ENCODE measurements around the gene GLIPR2. TPM values are rescaled to one million over a fixed set of nuclear protein-coding genes. Genes with fewer than 3 reads are reported as not detected.

Gene GLIPR2
- total RNA-seq, 2 experiments from 2014 or later, result 67.8 to 73.0 TPM

DNA sequence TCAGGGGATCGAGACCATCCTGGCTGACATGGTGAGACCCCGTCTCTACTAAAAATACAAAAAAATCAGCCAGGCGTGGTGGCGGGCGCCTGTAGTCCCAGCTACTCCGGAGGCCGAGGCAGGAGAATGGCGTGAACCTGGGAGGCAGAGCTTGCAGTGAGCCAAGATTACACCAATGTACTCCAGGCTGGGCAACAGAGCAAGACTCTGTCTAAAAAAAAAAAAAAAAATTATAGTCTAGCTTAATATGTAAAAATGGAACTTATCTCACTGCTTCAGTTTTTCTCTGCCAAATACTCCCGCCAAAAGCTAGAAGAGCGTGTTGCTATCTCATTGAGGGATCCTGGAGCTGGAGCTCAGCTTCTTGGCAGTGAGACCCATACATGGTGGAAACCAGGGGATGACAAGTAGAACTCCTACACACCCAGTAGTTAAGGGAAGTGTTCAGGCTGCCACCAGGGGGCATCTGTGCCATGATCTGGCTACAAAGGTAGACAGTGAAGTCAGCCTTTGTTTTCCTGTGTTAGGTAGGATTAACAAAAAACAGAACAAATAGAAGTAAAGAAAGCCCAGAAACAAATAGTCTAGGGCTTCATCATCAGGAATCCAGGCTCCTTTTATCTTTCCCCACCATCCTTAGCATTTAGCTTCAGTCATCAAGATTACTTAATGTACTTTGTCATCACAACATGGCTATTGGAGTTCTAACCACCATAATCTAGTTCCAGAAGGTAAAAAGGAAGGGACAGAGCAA is 33.6 kb upstream of the GLIPR2 start:
- ChIA-PET POLR2A (interaction anchor here (0.6 to 1.2 kb wide), 5 partner anchors 10 to 88 kb away, joined by 3 to 8 read pairs (median 3); partner anchors contain the start of gene CLTA), CTCF (interaction anchor here (0.7 to 9.1 kb wide), 46 partner anchors 10 to 600 kb away, joined by 3 to 304 read pairs (median 6); partner anchors contain the start of genes CCIN, CLTA and GLIPR2)
- Mint-ChIP-seq H3K4me3 (no peak overlapping the region), H3K9me3 (ENCODE audit: insufficient read depth) (no peaks in the 10 kb centered on the region), H3K36me3 (ENCODE audit: low read depth) (no peaks in the 10 kb centered on the region), H3K27me3 (ENCODE audit: low read depth) (no peaks in the 10 kb centered on the region), H3K27ac (no peak overlapping the region), H3K4me1 (ENCODE audit: low read depth) (peaks cover 10% of the 10 kb centered on the region)
- peak; percentile 91 for DNase-seq
- ATAC-seq, result peak; percentile 100

DNA sequence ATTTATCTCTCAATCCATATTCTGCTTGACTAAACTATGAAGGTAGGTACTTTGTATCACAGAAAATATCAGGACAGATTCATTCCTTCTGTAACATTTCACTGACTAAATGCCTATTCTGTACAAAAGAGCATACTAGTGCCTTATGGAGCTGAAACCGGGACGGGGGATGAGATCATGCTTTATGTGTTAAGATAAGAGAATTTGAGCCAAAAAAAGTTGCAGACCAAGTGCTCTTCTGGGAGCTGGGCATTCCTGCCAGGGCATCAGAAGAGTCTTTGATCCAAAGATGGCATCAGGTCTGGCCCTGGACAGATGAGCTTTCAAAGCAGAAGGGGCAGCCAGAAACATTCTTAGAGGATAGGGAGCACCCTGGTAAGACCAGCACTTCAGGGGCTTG is 27.5 kb upstream of the GLIPR2 start:
- DNase-seq, result no peak
- no peaks in the 10 kb centered on the region for H3K4me1 Mint-ChIP-seq (ENCODE audit: low read depth)
- no peak for ATAC-seq
- H3K9me3 Mint-ChIP-seq (ENCODE audit: insufficient read depth), result no peaks in the 10 kb centered on the region
- ChIA-PET POLR2A (no interaction called here), CTCF (interaction anchor here (1.3 to 3.1 kb wide), 5 partner anchors 8 to 58 kb away, joined by 3 to 29 read pairs (median 4); no protein-coding TSS in a partner anchor)
- H3K27me3 Mint-ChIP-seq (ENCODE audit: low read depth), result no peaks in the 10 kb centered on the region
- no peak overlapping the region for H3K27ac Mint-ChIP-seq
- no peak overlapping the region for H3K4me3 Mint-ChIP-seq
- H3K36me3 Mint-ChIP-seq (ENCODE audit: low read depth), result no peaks in the 10 kb centered on the region

DNA sequence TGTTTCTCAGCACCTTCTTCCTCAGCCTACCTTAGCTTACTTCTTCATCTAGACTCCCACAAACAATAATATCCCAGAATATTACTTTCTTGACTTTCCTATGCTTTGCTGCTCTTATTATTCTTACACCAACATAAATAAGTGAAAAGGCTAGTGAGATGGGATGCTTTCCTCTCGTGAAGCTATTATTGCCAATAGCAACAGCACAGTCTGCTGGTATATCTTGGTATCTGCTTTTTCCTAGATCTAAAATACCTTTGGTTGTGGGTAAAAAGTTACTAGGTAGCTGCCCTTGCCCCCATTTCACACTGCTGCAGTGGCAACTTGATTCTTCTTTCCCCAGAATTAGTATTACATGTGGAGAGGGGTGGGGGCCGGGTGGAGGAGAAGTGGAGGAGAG is 26.1 kb upstream of the GLIPR2 start:
- ChIA-PET POLR2A (no interaction called here), CTCF (interaction anchor here (0.9 to 1.2 kb wide), 3 partner anchors 41 to 57 kb away, joined by 3 read pairs; no protein-coding TSS in a partner anchor)
- no peak overlapping the region for H3K27ac Mint-ChIP-seq
- no peak for ATAC-seq
- no peak overlapping the region for H3K4me3 Mint-ChIP-seq
- H3K36me3 Mint-ChIP-seq (ENCODE audit: low read depth), result no peaks in the 10 kb centered on the region
- H3K9me3 Mint-ChIP-seq (ENCODE audit: insufficient read depth), result no peaks in the 10 kb centered on the region
- DNase-seq, result no peak
- no peaks in the 10 kb centered on the region for H3K27me3 Mint-ChIP-seq (ENCODE audit: low read depth)
- no peaks in the 10 kb centered on the region for H3K4me1 Mint-ChIP-seq (ENCODE audit: low read depth)

- no peak for DNase-seq
- ChIA-PET CTCF (interaction anchor here (0.6 to 6.2 kb wide), 4 partner anchors 8 to 114 kb away, joined by 4 to 42 read pairs (median 17); no protein-coding TSS in a partner anchor), POLR2A (no interaction called here)
- H3K27ac Mint-ChIP-seq, result no peak overlapping the region
- ATAC-seq, result no peak
- H3K4me3 Mint-ChIP-seq, result no peak overlapping the region
- no peaks in the 10 kb centered on the region for H3K36me3 Mint-ChIP-seq (ENCODE audit: low read depth)
- no peaks in the 10 kb centered on the region for H3K27me3 Mint-ChIP-seq (ENCODE audit: low read depth)
- no peaks in the 10 kb centered on the region for H3K4me1 Mint-ChIP-seq (ENCODE audit: low read depth)
- no peaks in the 10 kb centered on the region for H3K9me3 Mint-ChIP-seq (ENCODE audit: insufficient read depth)
Observed at GRCh38 chr9:36112516-36112915, 24.0 kb upstream of the GLIPR2 start.

- H3K4me1 Mint-ChIP-seq (ENCODE audit: low read depth), result no peaks in the 10 kb centered on the region
- DNase-seq, result no peak
- H3K27me3 Mint-ChIP-seq (ENCODE audit: low read depth), result no peaks in the 10 kb centered on the region
- no peak for ATAC-seq
- H3K27ac Mint-ChIP-seq, result no peak overlapping the region
- no peaks in the 10 kb centered on the region for H3K9me3 Mint-ChIP-seq (ENCODE audit: insufficient read depth)
- no peak overlapping the region for H3K4me3 Mint-ChIP-seq
- ChIA-PET CTCF (interaction anchor here (2.0 to 6.2 kb wide), 4 partner anchors 9 to 52 kb away, joined by 7 to 42 read pairs (median 17); no protein-coding TSS in a partner anchor), POLR2A (no interaction called here)
- no peaks in the 10 kb centered on the region for H3K36me3 Mint-ChIP-seq (ENCODE audit: low read depth)
Observed at GRCh38 chr9:36113999-36114398, 22.5 kb upstream of the GLIPR2 start.

DNA sequence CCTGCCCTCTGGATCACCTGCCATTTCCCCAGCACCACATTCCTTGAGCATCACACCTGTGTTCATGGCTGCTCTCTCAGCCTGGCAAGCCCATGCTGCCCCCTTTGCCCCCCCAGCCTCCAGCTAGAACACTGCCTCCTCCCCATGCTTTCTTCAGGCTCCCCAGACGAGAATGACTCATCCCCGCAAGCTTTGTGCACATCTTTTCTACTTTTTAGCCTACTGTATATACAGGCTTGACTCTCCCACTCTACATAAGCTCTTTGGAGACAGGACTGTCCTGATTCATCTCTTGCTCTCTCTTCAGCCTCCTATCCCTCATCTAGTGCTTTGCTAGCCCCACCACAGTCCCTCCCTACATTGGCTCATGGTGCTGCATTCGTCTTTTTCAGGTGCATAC is 19.9 kb upstream of the GLIPR2 start:
- Mint-ChIP-seq H3K27me3 (ENCODE audit: low read depth) (no peaks in the 10 kb centered on the region), H3K9me3 (ENCODE audit: insufficient read depth) (no peaks in the 10 kb centered on the region), H3K36me3 (ENCODE audit: low read depth) (peaks cover 2% of the 10 kb centered on the region), H3K4me1 (ENCODE audit: low read depth) (no peaks in the 10 kb centered on the region), H3K27ac (no peak overlapping the region), H3K4me3 (no peak overlapping the region)
- POLR2A ChIA-PET, result no interaction called here
- CTCF ChIA-PET, result interaction anchor here (1.4 to 6.2 kb wide), 4 partner anchors 8 to 50 kb away, joined by 3 to 42 read pairs (median 14); no protein-coding TSS in a partner anchor
- DNase-seq (no peak), ATAC-seq (no peak)

GRCh38 chr9:36118201-36118600 is 18.3 kb upstream of the GLIPR2 start:
- CTCF ChIA-PET, result interaction anchor here (0.5 to 6.2 kb wide), 5 partner anchors 13 to 54 kb away, joined by 3 to 42 read pairs (median 7); no protein-coding TSS in a partner anchor
- POLR2A ChIA-PET, result no interaction called here
- DNase-seq (no peak), ATAC-seq (no peak)
- Mint-ChIP-seq H3K36me3 (ENCODE audit: low read depth) (peaks cover 3% of the 10 kb centered on the region), H3K4me3 (no peak overlapping the region), H3K27ac (no peak overlapping the region), H3K4me1 (ENCODE audit: low read depth) (no peaks in the 10 kb centered on the region), H3K9me3 (ENCODE audit: insufficient read depth) (no peaks in the 10 kb centered on the region), H3K27me3 (ENCODE audit: low read depth) (no peaks in the 10 kb centered on the region)

- ChIA-PET CTCF (interaction anchor here (0.5 to 4.1 kb wide), 4 partner anchors 14 to 53 kb away, joined by 3 to 19 read pairs (median 6); no protein-coding TSS in a partner anchor), POLR2A (no interaction called here)
- H3K27me3 Mint-ChIP-seq (ENCODE audit: low read depth), result no peaks in the 10 kb centered on the region
- peaks cover 3% of the 10 kb centered on the region for H3K36me3 Mint-ChIP-seq (ENCODE audit: low read depth)
- DNase-seq, result no peak
- H3K4me1 Mint-ChIP-seq (ENCODE audit: low read depth), result no peaks in the 10 kb centered on the region
- no peak for ATAC-seq
- H3K27ac Mint-ChIP-seq, result no peak overlapping the region
- H3K9me3 Mint-ChIP-seq (ENCODE audit: insufficient read depth), result no peaks in the 10 kb centered on the region
- no peak overlapping the region for H3K4me3 Mint-ChIP-seq
Observed at GRCh38 chr9:36118706-36119105, 17.8 kb upstream of the GLIPR2 start.

DNA sequence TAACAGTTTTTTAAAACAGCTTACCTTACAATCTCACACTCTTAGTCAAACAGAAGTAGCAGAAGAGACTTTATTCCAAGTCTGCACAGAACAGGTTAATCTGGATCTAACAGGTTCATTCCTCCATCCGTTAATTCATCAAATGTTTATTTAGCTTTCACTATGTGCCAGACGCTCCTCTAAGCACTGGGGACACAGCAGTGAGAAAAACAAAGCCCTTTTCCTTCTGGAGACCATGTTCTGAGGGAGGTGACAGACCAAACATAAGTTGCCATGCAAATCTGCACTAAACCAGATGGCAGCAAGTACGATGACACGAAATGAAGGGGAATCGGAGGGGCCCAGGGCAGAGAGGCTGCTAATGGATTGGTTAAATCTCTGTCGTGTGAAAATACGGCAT is 17.1 kb upstream of the GLIPR2 start:
- ChIA-PET POLR2A (no interaction called here), CTCF (interaction anchor here (1.1 to 4.1 kb wide), 4 partner anchors 12 to 47 kb away, joined by 4 to 19 read pairs (median 6); no protein-coding TSS in a partner anchor)
- Mint-ChIP-seq H3K27me3 (ENCODE audit: low read depth) (no peaks in the 10 kb centered on the region), H3K27ac (no peak overlapping the region), H3K9me3 (ENCODE audit: insufficient read depth) (no peaks in the 10 kb centered on the region), H3K4me3 (no peak overlapping the region), H3K36me3 (ENCODE audit: low read depth) (peaks cover 3% of the 10 kb centered on the region), H3K4me1 (ENCODE audit: low read depth) (no peaks in the 10 kb centered on the region)
- no peak for DNase-seq
- no peak for ATAC-seq

GRCh38 chr9:36120705-36121104 is 15.8 kb upstream of the GLIPR2 start:
- ATAC-seq (no peak), DNase-seq (no peak)
- POLR2A ChIA-PET, result no interaction called here
- H3K27me3 Mint-ChIP-seq (ENCODE audit: low read depth), result no peaks in the 10 kb centered on the region
- H3K4me3 Mint-ChIP-seq, result no peak overlapping the region
- H3K9me3 Mint-ChIP-seq (ENCODE audit: insufficient read depth), result no peaks in the 10 kb centered on the region
- no peak overlapping the region for H3K27ac Mint-ChIP-seq
- CTCF ChIA-PET, result no interaction called here
- peaks cover 7% of the 10 kb centered on the region for H3K4me1 Mint-ChIP-seq (ENCODE audit: low read depth)
- H3K36me3 Mint-ChIP-seq (ENCODE audit: low read depth), result peaks cover 3% of the 10 kb centered on the region

DNA sequence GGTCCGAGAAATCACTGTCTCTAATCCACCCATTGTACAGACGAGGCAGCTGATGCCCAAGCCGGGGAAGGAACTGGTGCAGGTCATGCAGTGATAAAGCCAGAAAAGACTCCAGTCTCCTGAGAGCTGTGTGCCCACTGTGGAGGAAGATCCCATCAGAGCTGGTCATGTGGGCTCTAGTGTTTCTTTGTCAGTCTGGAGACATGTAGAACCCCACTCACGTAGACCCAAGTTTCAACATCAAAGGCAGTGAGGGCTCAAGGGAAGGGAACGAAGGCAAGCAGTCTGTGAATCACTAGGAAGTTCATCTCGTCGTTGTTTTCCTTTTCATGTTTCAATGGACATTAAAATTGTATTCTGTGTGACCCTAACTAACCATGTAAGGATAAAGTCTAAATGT is 14.6 kb upstream of the GLIPR2 start:
- CTCF ChIA-PET, result no interaction called here

DNA sequence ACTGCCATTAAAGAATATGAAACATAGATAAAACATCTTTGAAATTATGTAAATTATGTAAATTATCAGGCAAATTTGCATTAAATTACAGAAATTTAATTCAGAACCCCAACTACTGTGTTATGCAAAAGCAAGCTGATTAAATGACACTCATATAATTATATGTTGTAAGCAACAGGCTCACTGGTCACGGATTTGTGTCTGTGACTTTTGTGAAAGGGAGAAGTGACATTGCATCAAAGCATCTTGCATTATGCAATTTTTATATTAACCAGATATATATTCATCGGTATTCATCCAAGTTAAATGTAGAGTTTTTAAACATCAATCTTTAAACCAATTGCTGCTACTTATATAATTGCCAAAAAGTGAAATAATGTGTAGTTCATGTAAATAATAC is 13.0 kb upstream of the GLIPR2 start:
- POLR2A ChIA-PET, result no interaction called here
- CTCF ChIA-PET, result interaction anchor here (1.5 to 3.6 kb wide), 3 partner anchors 9 to 43 kb away, joined by 7 to 28 read pairs (median 17); no protein-coding TSS in a partner anchor
- peaks cover 32% of the 10 kb centered on the region for H3K4me1 Mint-ChIP-seq (ENCODE audit: low read depth)
- no peak for DNase-seq
- H3K4me3 Mint-ChIP-seq, result no peak overlapping the region
- no peak for ATAC-seq
- no peak overlapping the region for H3K27ac Mint-ChIP-seq
- no peaks in the 10 kb centered on the region for H3K9me3 Mint-ChIP-seq (ENCODE audit: insufficient read depth)
- peaks cover 3% of the 10 kb centered on the region for H3K36me3 Mint-ChIP-seq (ENCODE audit: low read depth)
- H3K27me3 Mint-ChIP-seq (ENCODE audit: low read depth), result no peaks in the 10 kb centered on the region

More for the DNA sequence above, 14.6 kb upstream of the GLIPR2 start:
- DNase-seq (no peak), ATAC-seq (no peak)
- Mint-ChIP-seq H3K27ac (no peak overlapping the region), H3K4me3 (no peak overlapping the region), H3K27me3 (ENCODE audit: low read depth) (no peaks in the 10 kb centered on the region), H3K9me3 (ENCODE audit: insufficient read depth) (no peaks in the 10 kb centered on the region), H3K36me3 (ENCODE audit: low read depth) (peaks cover 3% of the 10 kb centered on the region), H3K4me1 (ENCODE audit: low read depth) (peaks cover 17% of the 10 kb centered on the region)
- POLR2A ChIA-PET, result no interaction called here

Data from activated CD8-positive, alpha-beta T cell treated with anti-CD3 and anti-CD28 coated beads, Interleukin-2, amount 10 ng/mL, durations not matched to agents 7 days and 5 days (primary cell).